Measurements from ENCODE around the gene UBE3C. TPM values are rescaled to one million over a fixed set of nuclear protein-coding genes. Genes with fewer than 3 reads are reported as not detected.

Gene UBE3C
- total RNA-seq, 4 donors from 2014 or later = 66.1 to 93.3 (median 85.5) TPM

DNA sequence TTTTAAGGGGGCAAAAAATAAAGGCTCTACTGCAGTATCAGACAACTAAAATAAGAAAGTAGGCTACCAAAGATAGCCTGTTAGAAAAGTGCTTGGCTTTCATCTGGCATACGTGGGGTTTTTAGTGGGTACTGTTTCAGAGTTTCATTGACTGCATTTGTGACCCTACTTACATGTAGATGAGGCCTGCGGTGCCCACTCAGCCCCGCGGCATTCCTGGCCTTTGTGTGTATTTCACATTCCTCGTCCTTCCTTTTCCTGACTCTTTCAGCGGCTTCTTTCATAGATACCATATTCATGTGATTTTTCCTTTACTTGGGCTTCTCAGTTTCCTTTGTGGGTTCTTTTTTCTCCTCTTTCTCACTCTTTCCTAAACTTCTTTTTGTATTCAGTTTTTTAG, 50.7 kb downstream of the UBE3C start:
- no peak for TF ChIP-seq POLR2AphosphoS5 (IDR thresholded peaks at IDR 0.05)
- no peak for TF ChIP-seq EP300 (IDR thresholded peaks at IDR 0.05)
- TF ChIP-seq, protein P1, sequence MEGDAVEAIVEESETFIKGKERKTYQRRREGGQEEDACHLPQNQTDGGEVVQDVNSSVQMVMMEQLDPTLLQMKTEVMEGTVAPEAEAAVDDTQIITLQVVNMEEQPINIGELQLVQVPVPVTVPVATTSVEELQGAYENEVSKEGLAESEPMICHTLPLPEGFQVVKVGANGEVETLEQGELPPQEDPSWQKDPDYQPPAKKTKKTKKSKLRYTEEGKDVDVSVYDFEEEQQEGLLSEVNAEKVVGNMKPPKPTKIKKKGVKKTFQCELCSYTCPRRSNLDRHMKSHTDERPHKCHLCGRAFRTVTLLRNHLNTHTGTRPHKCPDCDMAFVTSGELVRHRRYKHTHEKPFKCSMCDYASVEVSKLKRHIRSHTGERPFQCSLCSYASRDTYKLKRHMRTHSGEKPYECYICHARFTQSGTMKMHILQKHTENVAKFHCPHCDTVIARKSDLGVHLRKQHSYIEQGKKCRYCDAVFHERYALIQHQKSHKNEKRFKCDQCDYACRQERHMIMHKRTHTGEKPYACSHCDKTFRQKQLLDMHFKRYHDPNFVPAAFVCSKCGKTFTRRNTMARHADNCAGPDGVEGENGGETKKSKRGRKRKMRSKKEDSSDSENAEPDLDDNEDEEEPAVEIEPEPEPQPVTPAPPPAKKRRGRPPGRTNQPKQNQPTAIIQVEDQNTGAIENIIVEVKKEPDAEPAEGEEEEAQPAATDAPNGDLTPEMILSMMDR (IDR thresholded peaks at IDR 0.05) = no peak
- no peak for TF ChIP-seq POLR2A (IDR thresholded peaks at IDR 0.05; ENCODE audit: low read depth)
- intact Hi-C loops (cut with DNase I) = no loop called here
- Histone ChIP-seq H3K4me1 (no peaks in the 10 kb centered on the region), H3K27me3 (no peaks in the 10 kb centered on the region), H3K27ac (replicated peaks in 1 of 4) (no peak overlapping the region), H3K4me3 (no peak overlapping the region), H3K36me3 (peaks cover 56 to 94% (median 76%) of the 10 kb centered on the region in 4 donors), H3K9me3 (no peaks in the 10 kb centered on the region)
- DNase-seq (ENCODE audit: extremely low spot score) = no peak
- WGBS = 95% methylated on average over 6 of the region's 6 CpGs

DNA sequence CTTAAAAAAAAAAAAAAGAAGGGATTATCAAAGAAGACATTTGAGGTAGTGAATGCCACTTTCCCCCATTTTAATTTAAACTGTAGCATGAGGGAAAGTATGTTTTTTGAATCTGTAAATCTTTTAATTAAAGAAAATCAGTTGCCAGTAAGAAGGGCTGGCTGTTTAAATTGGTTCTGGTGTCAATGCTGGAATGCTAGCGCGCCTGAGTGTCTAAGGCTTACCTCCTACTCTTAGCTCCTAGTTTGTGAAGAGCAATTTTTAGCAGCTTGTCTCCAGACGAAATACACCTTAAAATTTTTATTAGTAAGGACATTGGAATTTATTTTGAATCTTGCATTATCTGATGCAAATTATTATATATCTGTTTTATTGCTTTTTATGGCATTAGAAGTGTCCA, 54.1 kb downstream of the UBE3C start:
- H3K27me3 ChIP-seq = no peaks in the 10 kb centered on the region
- WGBS = 79% methylated on average over 3 of the region's 3 CpGs
- DNase-seq (ENCODE audit: extremely low spot score) = no peak
- no peak for TF ChIP-seq POLR2A (IDR thresholded peaks at IDR 0.05; ENCODE audit: low read depth)
- no peak for TF ChIP-seq POLR2AphosphoS5 (IDR thresholded peaks at IDR 0.05)
- no peaks in the 10 kb centered on the region for H3K9me3 ChIP-seq
- H3K4me3 ChIP-seq = no peak overlapping the region
- intact Hi-C loops (cut with DNase I) = no loop called here
- H3K4me1 ChIP-seq = no peaks in the 10 kb centered on the region
- H3K36me3 ChIP-seq = peaks cover 34 to 92% (median 69%) of the 10 kb centered on the region in 4 donors
- H3K27ac ChIP-seq (replicated peaks in 1 of 4) = no peak overlapping the region

DNA sequence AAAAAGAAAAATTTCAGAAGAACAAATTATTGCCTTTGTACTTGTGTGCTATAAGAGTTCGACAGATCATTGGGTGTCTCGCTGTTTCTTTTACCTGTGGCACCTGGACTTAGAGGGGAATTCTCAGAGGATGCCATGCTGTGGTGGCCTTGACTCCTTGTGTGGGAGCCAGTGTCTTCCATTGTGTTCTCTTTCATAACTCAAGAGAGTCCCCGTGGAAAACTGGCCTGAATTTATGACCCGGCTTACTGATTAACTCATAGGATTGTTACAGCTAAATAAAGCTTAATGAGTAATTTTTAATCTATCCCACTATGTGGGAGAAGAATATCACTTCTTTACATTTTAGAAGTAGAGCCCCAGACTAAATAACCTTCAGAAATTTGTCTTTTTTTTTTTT, 54.5 kb downstream of the UBE3C start:
- H3K9me3 ChIP-seq = no peaks in the 10 kb centered on the region
- WGBS = over 99% methylated on average over 4 of the region's 4 CpGs
- DNase-seq (ENCODE audit: extremely low spot score) = no peak
- no peaks in the 10 kb centered on the region for H3K27me3 ChIP-seq
- no peak overlapping the region for H3K27ac ChIP-seq (replicated peaks in 1 of 4)
- H3K4me3 ChIP-seq = no peak overlapping the region
- intact Hi-C loops (cut with DNase I) = no loop called here
- H3K36me3 ChIP-seq = peaks cover 34 to 92% (median 69%) of the 10 kb centered on the region in 4 donors
- no peaks in the 10 kb centered on the region for H3K4me1 ChIP-seq
- TF ChIP-seq, protein P1 (IDR thresholded peaks at IDR 0.05) = no peak
- no peak for TF ChIP-seq POLR2A (IDR thresholded peaks at IDR 0.05; ENCODE audit: low read depth)
- TF ChIP-seq EP300 (IDR thresholded peaks at IDR 0.05) = no peak
- no peak for TF ChIP-seq POLR2AphosphoS5 (IDR thresholded peaks at IDR 0.05)

DNA sequence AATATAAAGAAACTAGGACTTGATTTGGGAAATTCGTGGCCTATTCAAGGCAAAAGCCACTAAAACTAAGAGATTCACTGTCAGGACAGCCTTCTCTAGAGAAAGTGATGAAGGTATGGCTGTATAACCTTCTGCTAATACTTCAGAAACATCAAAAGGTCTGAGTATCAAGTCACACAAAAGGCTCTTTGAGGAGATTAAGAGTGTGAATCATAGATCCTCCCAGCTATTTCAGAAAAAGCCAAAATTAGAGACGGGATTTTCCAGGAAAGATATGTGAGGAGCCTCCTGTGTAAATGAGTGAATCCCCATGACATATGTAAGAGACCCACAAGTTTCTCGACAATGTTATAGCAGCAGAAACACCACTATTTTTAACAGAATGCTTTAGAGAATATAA, 56.2 kb downstream of the UBE3C start:
- no peaks in the 10 kb centered on the region for H3K4me1 ChIP-seq
- peaks cover 29 to 85% (median 63%) of the 10 kb centered on the region in 4 donors for H3K36me3 ChIP-seq
- H3K9me3 ChIP-seq = no peaks in the 10 kb centered on the region
- no peak overlapping the region for H3K27ac ChIP-seq (replicated peaks in 1 of 4)
- 96% methylated on average over 3 of the region's 3 CpGs for WGBS
- no peak for TF ChIP-seq POLR2AphosphoS5 (IDR thresholded peaks at IDR 0.05)
- TF ChIP-seq EP300 (IDR thresholded peaks at IDR 0.05) = no peak
- DNase-seq (ENCODE audit: extremely low spot score) = no peak
- no peaks in the 10 kb centered on the region for H3K27me3 ChIP-seq
- intact Hi-C loops (cut with DNase I) = no loop called here
- no peak overlapping the region for H3K4me3 ChIP-seq

DNA sequence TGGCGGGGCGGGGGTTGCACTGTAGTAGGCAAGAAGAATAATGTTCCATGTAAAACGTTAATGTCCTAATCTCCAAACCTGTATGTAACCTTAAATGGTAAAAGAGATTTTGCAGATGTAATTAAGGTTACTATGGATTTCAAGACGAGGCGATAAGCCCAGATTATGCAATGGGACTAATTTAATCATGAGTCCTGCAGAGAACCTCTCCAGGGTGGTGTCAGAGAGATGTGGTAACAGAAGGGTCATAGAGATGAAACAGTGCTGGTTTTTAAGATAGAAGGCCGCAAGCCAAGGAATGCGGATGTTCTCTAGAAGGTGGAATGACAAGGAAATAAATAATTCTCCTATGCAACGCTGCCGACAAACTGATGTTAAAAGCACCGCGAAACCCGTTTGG, 57.1 kb downstream of the UBE3C start:
- TF ChIP-seq, protein P1 (IDR thresholded peaks at IDR 0.05) = no peak
- TF ChIP-seq POLR2A (IDR thresholded peaks at IDR 0.05; ENCODE audit: low read depth) (no peak), EP300 (IDR thresholded peaks at IDR 0.05) (no peak), POLR2AphosphoS5 (IDR thresholded peaks at IDR 0.05) (no peak)
- Histone ChIP-seq H3K27me3 (no peaks in the 10 kb centered on the region), H3K27ac (replicated peaks in 1 of 4) (no peak overlapping the region), H3K9me3 (no peaks in the 10 kb centered on the region), H3K4me3 (no peak overlapping the region), H3K36me3 (peaks cover 27 to 80% (median 56%) of the 10 kb centered on the region in 4 donors), H3K4me1 (no peaks in the 10 kb centered on the region)
- no peak for DNase-seq (ENCODE audit: extremely low spot score)
- intact Hi-C loops (cut with DNase I) = no loop called here
- WGBS = 93% methylated on average over 12 of the region's 12 CpGs

DNA sequence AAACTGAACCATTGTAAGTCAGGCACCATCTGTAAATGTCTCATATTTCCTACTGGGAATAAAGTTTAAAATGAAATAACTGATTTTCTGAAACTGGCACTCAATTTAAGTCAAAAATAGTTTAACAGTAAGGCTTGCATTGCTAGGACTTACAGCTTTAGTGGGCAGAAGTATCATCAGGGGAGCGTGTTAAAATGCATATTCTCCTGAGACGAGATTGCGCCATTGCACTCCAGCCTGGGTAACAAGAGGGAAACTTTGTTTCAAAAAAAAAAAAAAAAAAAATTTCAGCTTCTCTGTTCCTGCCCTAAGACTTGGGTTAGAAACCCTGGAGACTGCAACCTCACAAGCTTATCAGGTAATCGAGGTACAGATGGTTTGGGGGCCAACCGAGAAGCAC, 65.4 kb downstream of the UBE3C start:
- intact Hi-C loops (cut with DNase I) = no loop called here
- Histone ChIP-seq H3K36me3 (peaks cover 0 to 78% (median 57%) of the 10 kb centered on the region in 4 donors), H3K27me3 (no peaks in the 10 kb centered on the region), H3K9me3 (no peaks in the 10 kb centered on the region), H3K4me1 (no peaks in the 10 kb centered on the region), H3K27ac (replicated peaks in 1 of 4) (no peak overlapping the region), H3K4me3 (no peak overlapping the region)
- WGBS = 96% methylated on average over 5 of the region's 5 CpGs
- TF ChIP-seq EP300 (IDR thresholded peaks at IDR 0.05) (no peak), POLR2A (IDR thresholded peaks at IDR 0.05; ENCODE audit: low read depth) (no peak), POLR2AphosphoS5 (IDR thresholded peaks at IDR 0.05) (no peak)
- TF ChIP-seq, protein P1 (IDR thresholded peaks at IDR 0.05) = no peak
- no peak for DNase-seq (ENCODE audit: extremely low spot score)

All from esophagus muscularis mucosa (tissue), 4 donors.